WTC11 (cell line): ENCODE measurements around the gene CDK5RAP2.

Experiments
- CTCF ChIP-seq: fragments of 200-600 bp; IDR thresholded peaks from 2 replicates; pipeline ENCODE4 v1.8.0; 2022; ENCODE audit warnings: antibody characterized with exemption
- ETV6 ChIP-seq: sonication (generic); formaldehyde crosslinking; IDR thresholded peaks from 2 replicates; pipeline ENCODE4 v1.8.1; 2022; ENCODE audit warnings: mild to moderate bottlenecking, missing genetic modification reagents
- GABPB1 ChIP-seq: sonication (generic); formaldehyde crosslinking; IDR thresholded peaks from 2 replicates; pipeline ENCODE4 v1.8.1; 2023; ENCODE audit warnings: mild to moderate bottlenecking, missing genetic modification reagents
- HMGA2 ChIP-seq: fragments of 250-450 bp; sonication (Bioruptor Pico); IDR thresholded peaks from 2 replicates; pipeline ENCODE4 v1.4.0; 2021; ENCODE audit warnings: mild to moderate bottlenecking, moderate library complexity
- HMGXB4 ChIP-seq: sonication (generic); formaldehyde crosslinking; IDR thresholded peaks from 2 replicates; pipeline ENCODE4 v1.8.1; 2023; ENCODE audit warnings: mild to moderate bottlenecking, moderate library complexity, missing genetic modification reagents
- NFYB ChIP-seq: sonication (generic); formaldehyde crosslinking; conservative IDR thresholded peaks from 2 replicates; pipeline ENCODE4 v1.8.0; 2022; ENCODE audit warnings: low read depth, missing genetic modification reagents
- ZNF232 ChIP-seq: sonication (generic); formaldehyde crosslinking; IDR thresholded peaks from 2 replicates; pipeline ENCODE4 v1.8.0; 2022; ENCODE audit warnings: mild to moderate bottlenecking, missing genetic modification reagents
- ZNF425 ChIP-seq: fragments of 250-450 bp; sonication (Bioruptor Pico); conservative IDR thresholded peaks from 2 replicates; pipeline ENCODE4 v1.9.0; 2021; ENCODE audit warnings: mild to moderate bottlenecking

- TF ChIP-seq ETV6, result no peak
- no peak for TF ChIP-seq CTCF
- no peak for TF ChIP-seq ZNF232 (CRISPR knock-in tag)
- TF ChIP-seq HMGXB4 (CRISPR knock-in tag), result no peak
- TF ChIP-seq GABPB1 (CRISPR knock-in tag), result no peak
- no peak for TF ChIP-seq NFYB (CRISPR knock-in tag)
- no peak for TF ChIP-seq ZNF425 (CRISPR knock-in tag)
- no peak for TF ChIP-seq HMGA2
Measured at GRCh38 chr9:120572472-120572871, 7.5 kb downstream of the CDK5RAP2 start.
